ENCODE measurements around the gene HPSE2.

Gene HPSE2

DNA sequence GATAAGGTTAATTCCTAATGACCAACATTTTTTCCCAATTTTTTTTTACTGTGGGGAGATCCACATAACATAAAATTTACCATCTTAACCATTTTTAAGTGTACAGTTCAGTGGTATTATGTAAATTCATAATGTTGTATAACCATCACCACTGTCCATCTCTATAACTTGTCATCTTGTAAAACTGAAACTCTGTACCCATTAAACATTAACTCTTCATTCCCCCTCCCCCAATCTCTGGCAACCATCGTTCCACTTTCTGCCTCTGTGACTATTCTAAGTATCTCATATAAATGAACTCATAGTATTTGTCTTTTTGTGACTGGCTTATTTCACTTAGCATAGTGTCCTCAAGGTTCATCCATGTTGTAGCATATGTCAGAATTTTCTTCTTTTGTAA lies 742.9 kb downstream of the HPSE2 start:
- TF ChIP-seq, protein P1, sequence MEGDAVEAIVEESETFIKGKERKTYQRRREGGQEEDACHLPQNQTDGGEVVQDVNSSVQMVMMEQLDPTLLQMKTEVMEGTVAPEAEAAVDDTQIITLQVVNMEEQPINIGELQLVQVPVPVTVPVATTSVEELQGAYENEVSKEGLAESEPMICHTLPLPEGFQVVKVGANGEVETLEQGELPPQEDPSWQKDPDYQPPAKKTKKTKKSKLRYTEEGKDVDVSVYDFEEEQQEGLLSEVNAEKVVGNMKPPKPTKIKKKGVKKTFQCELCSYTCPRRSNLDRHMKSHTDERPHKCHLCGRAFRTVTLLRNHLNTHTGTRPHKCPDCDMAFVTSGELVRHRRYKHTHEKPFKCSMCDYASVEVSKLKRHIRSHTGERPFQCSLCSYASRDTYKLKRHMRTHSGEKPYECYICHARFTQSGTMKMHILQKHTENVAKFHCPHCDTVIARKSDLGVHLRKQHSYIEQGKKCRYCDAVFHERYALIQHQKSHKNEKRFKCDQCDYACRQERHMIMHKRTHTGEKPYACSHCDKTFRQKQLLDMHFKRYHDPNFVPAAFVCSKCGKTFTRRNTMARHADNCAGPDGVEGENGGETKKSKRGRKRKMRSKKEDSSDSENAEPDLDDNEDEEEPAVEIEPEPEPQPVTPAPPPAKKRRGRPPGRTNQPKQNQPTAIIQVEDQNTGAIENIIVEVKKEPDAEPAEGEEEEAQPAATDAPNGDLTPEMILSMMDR (IDR thresholded peaks at IDR 0.05; ENCODE audit: low read depth, low read length): no peak
- in situ Hi-C loops (cut with HindIII; ENCODE audit: low sequenced_read_pairs): no loop called here
- H3K4me3 ChIP-seq (ENCODE audit: low read depth, low read length): no peak overlapping the region
- no peak for DNase-seq (ENCODE audit: low read depth, low spot score)

DNA sequence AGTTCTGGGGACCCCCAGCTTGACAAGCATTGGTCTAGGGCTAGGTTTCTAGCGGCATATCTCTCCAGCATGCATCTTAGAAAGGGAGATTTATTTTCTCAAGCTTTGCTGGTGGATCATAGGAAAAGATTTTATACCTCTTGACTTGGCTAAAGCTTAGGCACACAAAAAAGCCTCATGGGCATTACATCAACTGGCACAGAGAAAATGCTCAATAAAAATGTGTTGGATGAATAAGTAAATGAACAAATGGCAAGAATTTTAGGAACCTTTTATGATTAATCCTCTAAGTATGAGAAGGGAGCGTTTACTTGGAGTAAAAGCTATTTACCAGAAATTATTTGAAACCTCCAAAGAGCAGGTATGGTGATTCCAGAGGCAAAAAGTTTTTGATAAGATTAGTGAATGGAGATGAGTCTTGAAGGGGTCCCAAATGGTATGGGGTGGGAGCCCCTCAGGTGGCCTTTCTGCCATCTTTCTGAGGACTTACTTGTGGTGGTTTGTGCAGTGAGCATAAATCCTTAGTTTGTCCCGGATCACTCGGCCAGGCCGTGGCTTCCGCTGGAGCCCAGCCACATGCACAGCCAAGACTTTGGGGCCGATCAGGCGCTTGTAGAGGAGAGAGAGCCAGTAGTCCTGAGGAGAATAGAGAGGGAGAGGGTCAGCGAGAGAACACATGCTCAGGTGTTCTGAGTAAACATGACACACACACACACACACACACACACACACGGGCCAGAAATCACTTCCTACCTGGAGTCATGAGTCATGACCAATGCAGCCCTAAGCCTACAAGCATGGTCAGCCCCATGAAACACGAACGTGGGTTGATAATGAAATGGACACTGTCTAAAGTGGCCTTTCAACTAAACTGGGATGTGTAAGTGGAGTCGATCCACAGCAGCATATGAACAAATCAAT lies 745.8 kb downstream of the HPSE2 start:
- no peak overlapping the region for H3K4me3 ChIP-seq (ENCODE audit: low read depth, low read length)
- in situ Hi-C loops (cut with HindIII; ENCODE audit: low sequenced_read_pairs): no loop called here
- TF ChIP-seq, protein P1 (IDR thresholded peaks at IDR 0.05; ENCODE audit: low read depth, low read length): no peak
- no peak for DNase-seq (ENCODE audit: low read depth, low spot score)

GRCh38 chr10:98488669-98489430 lies 746.8 kb downstream of the HPSE2 start:
- in situ Hi-C loops (cut with HindIII; ENCODE audit: low sequenced_read_pairs): no loop called here
- TF ChIP-seq, protein P1 (IDR thresholded peaks at IDR 0.05; ENCODE audit: low read depth, low read length): no peak
- no peak overlapping the region for H3K4me3 ChIP-seq (ENCODE audit: low read depth, low read length)
- no peak for DNase-seq (ENCODE audit: low read depth, low spot score)

DNA sequence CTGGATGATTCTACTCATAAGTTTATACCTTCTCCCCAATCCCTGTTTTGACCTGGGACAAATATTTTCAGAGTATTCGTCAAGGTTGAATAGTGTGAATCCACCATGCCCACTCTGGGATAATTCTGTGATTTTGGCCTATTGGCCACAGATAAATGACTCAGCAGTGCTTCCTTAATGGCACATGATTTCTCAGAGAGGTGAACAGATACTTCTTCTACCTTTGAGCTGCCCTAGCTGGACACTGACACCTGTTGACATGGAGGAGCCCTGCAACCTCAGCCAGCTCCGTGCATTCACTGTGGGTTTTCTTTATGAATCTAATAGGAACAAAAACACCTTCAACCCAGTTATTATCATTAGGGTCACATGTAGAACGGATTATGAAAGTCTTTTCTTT lies 748.0 kb downstream of the HPSE2 start:
- in situ Hi-C loops (cut with HindIII; ENCODE audit: low sequenced_read_pairs): no loop called here
- no peak for DNase-seq (ENCODE audit: low read depth, low spot score)
- TF ChIP-seq, protein P1 (IDR thresholded peaks at IDR 0.05; ENCODE audit: low read depth, low read length): no peak
- H3K4me3 ChIP-seq (ENCODE audit: low read depth, low read length): no peak overlapping the region

DNA sequence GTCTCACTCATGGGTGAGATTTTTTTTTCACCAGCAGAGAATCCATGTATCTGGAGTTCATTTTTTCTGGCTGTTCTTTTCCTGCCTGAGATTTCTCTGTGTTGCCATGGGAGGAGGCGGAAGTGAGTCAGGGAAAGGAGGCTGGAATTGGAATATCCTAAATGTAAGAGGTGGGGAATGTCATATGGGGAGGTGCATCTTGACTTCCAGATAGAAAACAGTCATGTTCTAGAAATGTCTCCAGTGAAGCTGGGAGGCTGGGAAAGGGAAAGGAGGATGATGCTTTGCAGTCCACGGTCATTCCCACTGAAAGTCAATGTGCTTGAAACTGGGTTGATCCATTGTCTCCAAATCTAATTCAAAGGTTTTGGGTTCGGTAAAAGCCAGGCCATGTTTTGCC lies 749.2 kb downstream of the HPSE2 start:
- TF ChIP-seq, protein P1 (IDR thresholded peaks at IDR 0.05; ENCODE audit: low read depth, low read length): no peak
- no peak overlapping the region for H3K4me3 ChIP-seq (ENCODE audit: low read depth, low read length)
- in situ Hi-C loops (cut with HindIII; ENCODE audit: low sequenced_read_pairs): no loop called here
- DNase-seq (ENCODE audit: low read depth, low spot score): no peak

- TF ChIP-seq, protein P1 (IDR thresholded peaks at IDR 0.05; ENCODE audit: low read depth, low read length): no peak
- no peak overlapping the region for H3K4me3 ChIP-seq (ENCODE audit: low read depth, low read length)
- in situ Hi-C loops (cut with HindIII; ENCODE audit: low sequenced_read_pairs): no loop called here
- no peak for DNase-seq (ENCODE audit: low read depth, low spot score)
These were observed 749.7 kb downstream of the HPSE2 start for GRCh38 chr10:98485959-98486358.
